Testis (tissue), 2 donors: ENCODE measurements around the gene DMD.

Experiments
- CTCF ChIP-seq, 3 experiments: fragments of 450-650 bp in 2 of 3; fragments of 200-600 bp in 1 of 3; sonication (generic) in 1 of 3; IDR thresholded peaks; one replicate each; pipeline ENCODE4 v1.5.1; 2016 to 2019; ENCODE audit warnings: antibody characterized with exemption in 3 of 3, mild to moderate bottlenecking in 2 of 3, moderate library complexity in 1 of 3
- POLR2A ChIP-seq: fragments of 450-650 bp; IDR thresholded peaks from one replicate; pipeline ENCODE4 v1.6.1; 2017; ENCODE audit warnings: antibody characterized with exemption, mild to moderate bottlenecking, moderate library complexity

GRCh38 chrX:33106737-33107136, 104.6 kb downstream of the DMD start:
- TF ChIP-seq POLR2A (no peak), CTCF (IDR thresholded peaks at IDR 0.05) (no peak)
